OCI-LY1 (cell line): Measurements from ENCODE around the gene RNASE1.

Source experiments
- EZH2 ChIP-seq: fragments of 200-600 bp; sonication (generic), shearing (Covaris generic); IDR thresholded peaks from 2 replicates; pipeline ENCODE4 v1.8.0; 2017; ENCODE audit warnings: borderline replicate concordance, mixed run types, mild to moderate bottlenecking, antibody characterized with exemption, low read length, moderate library complexity, mixed read lengths
- TF ChIP-seq, protein P1 (sequence below): fragments of 200-600 bp; sonication (generic), shearing (Covaris generic); IDR thresholded peaks from 2 replicates; pipeline ENCODE4 v1.5.1; 2017; ENCODE audit warnings: mild to moderate bottlenecking, antibody characterized with exemption, low read length, moderate library complexity, mixed read lengths

DNA sequence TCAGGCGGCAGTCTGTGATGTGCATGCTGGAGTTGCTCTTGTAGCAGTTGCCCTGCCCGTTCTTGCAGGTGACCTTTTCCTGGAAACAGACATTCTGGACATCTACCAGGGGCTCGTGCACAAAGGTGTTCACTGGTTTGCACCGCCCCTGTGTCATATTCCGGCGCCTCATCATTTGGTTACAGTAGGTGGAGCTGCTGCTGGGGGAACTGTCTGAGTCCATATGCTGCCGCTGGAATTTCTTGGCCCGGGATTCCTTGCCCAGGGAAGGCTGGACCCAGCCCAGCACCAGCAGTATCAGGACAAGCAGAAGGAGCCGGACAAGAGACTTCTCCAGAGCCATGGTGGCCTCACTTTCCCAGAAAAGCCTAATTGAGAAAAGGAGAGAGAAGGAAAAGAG is 918 bp downstream of the RNASE1 start:
- TF ChIP-seq, protein P1, sequence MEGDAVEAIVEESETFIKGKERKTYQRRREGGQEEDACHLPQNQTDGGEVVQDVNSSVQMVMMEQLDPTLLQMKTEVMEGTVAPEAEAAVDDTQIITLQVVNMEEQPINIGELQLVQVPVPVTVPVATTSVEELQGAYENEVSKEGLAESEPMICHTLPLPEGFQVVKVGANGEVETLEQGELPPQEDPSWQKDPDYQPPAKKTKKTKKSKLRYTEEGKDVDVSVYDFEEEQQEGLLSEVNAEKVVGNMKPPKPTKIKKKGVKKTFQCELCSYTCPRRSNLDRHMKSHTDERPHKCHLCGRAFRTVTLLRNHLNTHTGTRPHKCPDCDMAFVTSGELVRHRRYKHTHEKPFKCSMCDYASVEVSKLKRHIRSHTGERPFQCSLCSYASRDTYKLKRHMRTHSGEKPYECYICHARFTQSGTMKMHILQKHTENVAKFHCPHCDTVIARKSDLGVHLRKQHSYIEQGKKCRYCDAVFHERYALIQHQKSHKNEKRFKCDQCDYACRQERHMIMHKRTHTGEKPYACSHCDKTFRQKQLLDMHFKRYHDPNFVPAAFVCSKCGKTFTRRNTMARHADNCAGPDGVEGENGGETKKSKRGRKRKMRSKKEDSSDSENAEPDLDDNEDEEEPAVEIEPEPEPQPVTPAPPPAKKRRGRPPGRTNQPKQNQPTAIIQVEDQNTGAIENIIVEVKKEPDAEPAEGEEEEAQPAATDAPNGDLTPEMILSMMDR: no peak
- TF ChIP-seq EZH2: no peak
